GM13977 (cell line): Measurements from ENCODE around the gene CSNK1G1.
"Not testable (repeated sequence)": the region's sequence is repeated elsewhere in the genome, so short reads cannot be mapped to it uniquely, and the experiment has no call there.

Source experiments
- DNase-seq: peaks from one replicate; pipeline ENCODE4 v3.0.0; 2012; ENCODE audit warnings: low spot score
- CTCF ChIP-seq: IDR thresholded peaks from 2 replicates; pipeline ENCODE4 v1.5.1; 2012; ENCODE audit warnings: mild to moderate bottlenecking, control low read depth; ENCODE audit not compliant: insufficient read depth; ENCODE audit errors: extremely low read depth, missing control alignments
- in situ Hi-C: fragments of 300-500 bp; cut with MboI; formaldehyde crosslinking; loops from one replicate; pipeline ENCODE4 v1.12.0; 2022; ENCODE audit warnings: low sequenced_read_pairs, low pct_unique_long_range_greater_than_20kb, mixed read lengths, inconsistent platforms; ENCODE audit not compliant: unreplicated experiment

The CSNK1G1 gene

GRCh38 chr15:64232400-64232799 lies 123.6 kb downstream of the CSNK1G1 start:
- DNase-seq = no peak
- in situ Hi-C loops = no loop called here
- TF ChIP-seq CTCF = no peak

- in situ Hi-C loops = no loop called here
- no peak for TF ChIP-seq CTCF
- DNase-seq = no peak
Observed at GRCh38 chr15:64229129-64229724, 126.7 kb downstream of the CSNK1G1 start.

GRCh38 chr15:64225804-64226203 lies 130.2 kb downstream of the CSNK1G1 start:
- no peak for TF ChIP-seq CTCF
- in situ Hi-C loops = no loop called here
- DNase-seq = no peak

GRCh38 chr15:64224511-64224910 lies 131.5 kb downstream of the CSNK1G1 start:
- no peak for TF ChIP-seq CTCF
- DNase-seq = no peak
- in situ Hi-C loops = loop anchor here (25.0 kb wide), 1 partner anchor 438 kb away; no protein-coding TSS in a partner anchor

GRCh38 chr15:64223882-64224281 lies 132.1 kb downstream of the CSNK1G1 start:
- DNase-seq = no peak
- TF ChIP-seq CTCF = no peak
- in situ Hi-C loops = loop anchor here (25.0 kb wide), 1 partner anchor 438 kb away; no protein-coding TSS in a partner anchor

GRCh38 chr15:64222573-64223366 lies 133.2 kb downstream of the CSNK1G1 start:
- no peak for TF ChIP-seq CTCF
- in situ Hi-C loops = loop anchor here (25.0 kb wide), 1 partner anchor 440 kb away; no protein-coding TSS in a partner anchor
- DNase-seq = no peak

GRCh38 chr15:64221911-64222310 lies 134.1 kb downstream of the CSNK1G1 start:
- DNase-seq = not testable (repeated sequence)
- in situ Hi-C loops = loop anchor here (25.0 kb wide), 1 partner anchor 440 kb away; no protein-coding TSS in a partner anchor

- in situ Hi-C loops = loop anchor here (25.0 kb wide), 1 partner anchor 445 kb away; no protein-coding TSS in a partner anchor
- DNase-seq = not testable (repeated sequence)
Observed at GRCh38 chr15:64217429-64217750, 138.6 kb downstream of the CSNK1G1 start.
